Naive thymus-derived CD8-positive, alpha-beta T cell (primary cell): ENCODE results near the gene IL20RB. TPM values are rescaled to one million over a fixed set of nuclear protein-coding genes. Genes with fewer than 3 reads are reported as not detected.

Experiments used
- polyA plus RNA-seq, 3 donors: library from polyadenylated mRNA; unstranded; fragments of 300-500 nt; fragmentation: Illumina TruSeq; gene quantifications; one replicate each; pipeline ENCODE4 v1.2.3, GENCODE V29; 2021
- total RNA-seq, 8 experiments: library from RNA in 2 of 8; stranded (reverse) in 2 of 8; gene quantifications; one replicate each; pipeline ENCODE4 v1.2.3 and lab custom pipeline; 2021 to 2026

The IL20RB gene
- total and polyA plus RNA-seq, 5 experiments from 2014 or later, result 0.68 to 3.9 (median 3.6) TPM; not detected in 2

Other genes with a start within 250 kb of the IL20RB start
- gene STAG1, start 205.6 kb upstream of the IL20RB start, total RNA-seq, result 10 to 100 TPM; 47.7 to 51.2 TPM
- gene STAG1, start 205.6 kb upstream of the IL20RB start, polyA plus RNA-seq, result 10 to 100 TPM; 15.1 to 17.5 (median 16.9) TPM
- gene SLC35G2, start 138.9 kb upstream of the IL20RB start, total RNA-seq, result not detected
- gene SLC35G2, start 138.9 kb upstream of the IL20RB start, polyA plus RNA-seq, result 1 to 10 TPM in 1 of 3 donors, under 1 TPM in 1, not detected in 1; 0.16 to 1.2 TPM
- gene NCK1, start 95.8 kb upstream of the IL20RB start, total RNA-seq, result 10 to 100 TPM; 52.6 to 62.2 TPM
- 10 to 100 TPM; 36.1 to 44.3 (median 37.7) TPM for gene NCK1, start 95.8 kb upstream of the IL20RB start, polyA plus RNA-seq